Right lobe of liver (tissue), 6 donors: ENCODE measurements around the gene SPRYD3. TPM values are rescaled to one million over a fixed set of nuclear protein-coding genes. Genes with fewer than 3 reads are reported as not detected.
A peak's percentile ranks its signal among the peaks of the same experiment; 100 is the strongest.

Source experiments
- ATAC-seq, 4 donors: fragments of 200-7000 bp; cut with Tn5 transposase; one replicate each; pipeline ENCODE4 v1.9.1; 2020; ENCODE audit warnings: mild to moderate bottlenecking in 4 of 4, moderate library complexity in 4 of 4
- DNase-seq, 3 donors: peaks; one replicate each; pipeline ENCODE4 v3.0.0-alpha.2; 2020
- H3K27ac ChIP-seq, 3 donors: fragments of 200-600 bp; one replicate each; pipeline ENCODE4 v1.8.0; 2022
- H3K27me3 ChIP-seq, 2 donors: fragments of 200-600 bp; one replicate each; pipeline ENCODE4 v1.8.0; 2022
- H3K36me3 ChIP-seq, 4 donors: fragments of 200-600 bp; sonication (generic) in 1 of 4; one replicate each; pipeline versions ENCODE4 v1.5.1 to v1.8.0; 2017 to 2022; ENCODE audit warnings: control low read depth in 1 of 4
- H3K4me1 ChIP-seq, 4 donors: fragments of 200-600 bp; sonication (generic) in 1 of 4; one replicate each; pipeline versions ENCODE4 v1.5.1 to v1.8.0; 2017 to 2022; ENCODE audit warnings: control low read depth in 1 of 4
- H3K4me3 ChIP-seq, 3 donors: fragments of 200-600 bp; one replicate each; pipeline ENCODE4 v1.8.0; 2022
- H3K9me3 ChIP-seq, 4 donors: fragments of 200-600 bp; sonication (generic) in 1 of 4; one replicate each; pipeline versions ENCODE4 v1.5.1 to v1.8.0; 2017 to 2022; ENCODE audit warnings: control low read depth in 1 of 4
- POLR2A ChIP-seq: fragments of 450-650 bp; IDR thresholded peaks from one replicate; pipeline ENCODE4 v1.6.1; 2017; ENCODE audit warnings: antibody characterized with exemption, mild to moderate bottlenecking
- WGBS: methylation state at CpG from one replicate; pipeline ENCODE4 v1.1.6; 2018; ENCODE audit warnings: low coverage, low lambda C conversion rate; ENCODE audit not compliant: insufficient coverage; ENCODE audit errors: missing lambda C conversion rate; 5-methylcytosine and 5-hydroxymethylcytosine counted together
- intact Hi-C, 2 donors: fragments of 100-400 bp; cut with DNase I; formaldehyde crosslinking; loops; one replicate each; pipeline versions ENCODE4 v1.11.2 to v1.14.1; 2022
- total RNA-seq, 6 experiments: library from RNA; depleted of rRNA in 2 of 6; stranded (reverse); fragments of >200 nt in 2 of 6; fragmentation: NEBNext Ultra II Directional in 3 of 6; extraction: Animal tissue kit (Norgen Biotek cat#: 25700) in 3 of 6; gene quantifications; one replicate each; pipeline versions ENCODE4 v1.1.0 to v1.2.4, GENCODE V29; 2016 to 2023
- TF ChIP-seq, protein P1 (sequence below), 4 donors: fragments of 200-600 bp in 3 of 4; fragments of 450-650 bp in 1 of 4; IDR thresholded peaks; one replicate each; pipeline versions ENCODE4 v1.5.1 to v1.8.0; 2016 to 2022; ENCODE audit warnings: antibody characterized with exemption in 4 of 4, mild to moderate bottlenecking in 2 of 4
- donor health status: DM: no; HTN: yes; CAD: no.
- donor health status: DM: no; HTN: no; CAD: no.
- donor health status: DM: no; HTN: no; CAD: no.
- donor health status: DM: no; HTN: yes; CAD: no.
- donor health status: DM: no; HTN: yes; CAD: no.

Gene SPRYD3
- total RNA-seq, 6 experiments from 2014 or later, result 12.3 to 18.2 (median 14.4) TPM

GRCh38 chr12:53098354-53098981, 19.3 kb upstream of the SPRYD3 start:
- Histone ChIP-seq H3K27me3 (no peaks in the 10 kb centered on the region), H3K4me1 (peaks cover 0 to 33% (median 15%) of the 10 kb centered on the region in 4 donors), H3K36me3 (no peaks in the 10 kb centered on the region), H3K4me3 (peak overlapping the region in 2 of 3 donors; percentile 43 to 49), H3K9me3 (no peaks in the 10 kb centered on the region), H3K27ac (peak overlapping the region; percentile 24 to 47 (median 44))
- TF ChIP-seq POLR2A, result no peak
- TF ChIP-seq, protein P1, sequence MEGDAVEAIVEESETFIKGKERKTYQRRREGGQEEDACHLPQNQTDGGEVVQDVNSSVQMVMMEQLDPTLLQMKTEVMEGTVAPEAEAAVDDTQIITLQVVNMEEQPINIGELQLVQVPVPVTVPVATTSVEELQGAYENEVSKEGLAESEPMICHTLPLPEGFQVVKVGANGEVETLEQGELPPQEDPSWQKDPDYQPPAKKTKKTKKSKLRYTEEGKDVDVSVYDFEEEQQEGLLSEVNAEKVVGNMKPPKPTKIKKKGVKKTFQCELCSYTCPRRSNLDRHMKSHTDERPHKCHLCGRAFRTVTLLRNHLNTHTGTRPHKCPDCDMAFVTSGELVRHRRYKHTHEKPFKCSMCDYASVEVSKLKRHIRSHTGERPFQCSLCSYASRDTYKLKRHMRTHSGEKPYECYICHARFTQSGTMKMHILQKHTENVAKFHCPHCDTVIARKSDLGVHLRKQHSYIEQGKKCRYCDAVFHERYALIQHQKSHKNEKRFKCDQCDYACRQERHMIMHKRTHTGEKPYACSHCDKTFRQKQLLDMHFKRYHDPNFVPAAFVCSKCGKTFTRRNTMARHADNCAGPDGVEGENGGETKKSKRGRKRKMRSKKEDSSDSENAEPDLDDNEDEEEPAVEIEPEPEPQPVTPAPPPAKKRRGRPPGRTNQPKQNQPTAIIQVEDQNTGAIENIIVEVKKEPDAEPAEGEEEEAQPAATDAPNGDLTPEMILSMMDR (IDR thresholded peaks at IDR 0.05), result no peak
- intact Hi-C loops, result loop anchor here in 1 of 2 donors (5.0 kb wide), 1 partner anchor 36 kb away; no protein-coding TSS in a partner anchor
- ATAC-seq (no peak), DNase-seq (no peak)
- 53% methylated on average over 13 of the region's 13 CpGs for whole genome bisulfite sequencing

- TF ChIP-seq, protein P1 (IDR thresholded peaks at IDR 0.05), result peak in 1 of 4 donors; percentile 18
- no peak for TF ChIP-seq POLR2A
- H3K36me3 ChIP-seq, result no peaks in the 10 kb centered on the region
- DNase-seq, result peak in 2 of 3 donors; percentile 63 to 69
- H3K4me3 ChIP-seq, result peak within 1 kb of the TSS; percentile 30 to 49 (median 43)
- no peaks in the 10 kb centered on the region for H3K27me3 ChIP-seq
- H3K27ac ChIP-seq, result peak within 1 kb of the TSS; percentile 24 to 47 (median 44)
- whole genome bisulfite sequencing, result 0% methylated on average over 8 of the region's 51 CpGs
- H3K9me3 ChIP-seq, result no peaks in the 10 kb centered on the region
- peak; percentile 38 to 64 (median 54) for ATAC-seq
- intact Hi-C loops, result loop anchor here in 1 of 2 donors (5.0 kb wide), 1 partner anchor 35 kb away; no protein-coding TSS in a partner anchor
- peaks cover 0 to 26% (median 9%) of the 10 kb centered on the region in 4 donors for H3K4me1 ChIP-seq
These were observed 18.6 kb upstream of the SPRYD3 start, which contains the start of gene IGFBP6 for GRCh38 chr12:53097564-53098353. IGFBP6 (plus strand) TSS chr12:53097667; CDS start chr12:53097718, 51 bp downstream.

DNA sequence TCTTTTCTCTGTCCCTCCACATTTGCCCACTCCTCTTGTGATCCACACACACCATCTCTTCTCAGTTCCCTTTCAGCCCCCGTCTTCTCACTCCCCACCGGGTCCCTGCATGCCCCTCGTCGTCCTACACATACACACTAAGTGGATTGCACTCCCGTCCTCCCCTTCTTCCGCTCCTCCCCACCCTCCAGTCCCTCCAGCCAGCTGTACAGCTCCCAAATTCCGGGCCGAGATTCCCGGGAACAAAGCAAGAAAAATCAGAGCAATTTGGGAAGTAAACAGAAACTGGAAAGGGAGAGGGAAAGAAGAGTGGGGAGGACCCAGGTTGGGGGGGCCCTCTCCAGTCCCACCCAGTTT, 18.0 kb upstream of the SPRYD3 start:
- Histone ChIP-seq H3K27ac (peak overlapping the region; percentile 15 to 47 (median 44)), H3K36me3 (no peaks in the 10 kb centered on the region), H3K27me3 (no peaks in the 10 kb centered on the region), H3K9me3 (no peaks in the 10 kb centered on the region), H3K4me1 (peaks cover 0 to 20% (median 6%) of the 10 kb centered on the region in 4 donors), H3K4me3 (peak overlapping the region; percentile 30 to 49 (median 43))
- WGBS, result 2% methylated on average over 9 of the region's 9 CpGs
- peak in 2 of 4 donors; percentile 4 to 6 for ATAC-seq
- no peak for DNase-seq
- intact Hi-C loops, result loop anchor here in 1 of 2 donors (5.0 kb wide), 1 partner anchor 35 kb away; no protein-coding TSS in a partner anchor
- no peak for TF ChIP-seq POLR2A
- TF ChIP-seq, protein P1 (IDR thresholded peaks at IDR 0.05), result no peak

DNA sequence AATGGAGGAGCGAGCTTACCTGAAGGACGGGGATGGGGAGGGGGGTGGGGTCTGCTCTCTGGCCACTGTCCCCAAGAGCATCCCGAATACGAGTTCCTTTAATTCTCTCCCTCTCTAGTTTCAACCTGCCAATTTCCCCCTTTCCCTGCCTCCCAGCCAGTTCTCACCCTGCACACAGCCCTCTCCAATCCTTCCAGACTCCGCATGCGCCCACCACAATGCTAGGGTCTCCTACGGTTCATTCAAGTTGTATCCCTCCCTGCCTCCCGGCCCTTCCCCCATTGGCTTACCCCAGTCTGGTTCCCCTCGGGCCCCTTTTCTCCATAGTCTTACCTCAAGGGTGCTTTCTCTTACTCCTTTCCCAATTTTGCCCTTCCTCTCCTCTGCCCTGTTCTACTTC, 17.6 kb upstream of the SPRYD3 start:
- Histone ChIP-seq H3K27ac (peak overlapping the region in 2 of 3 donors; percentile 15 to 44), H3K9me3 (no peaks in the 10 kb centered on the region), H3K27me3 (no peaks in the 10 kb centered on the region), H3K4me3 (peak overlapping the region; percentile 30 to 49 (median 43)), H3K4me1 (peaks cover 0 to 16% (median 4%) of the 10 kb centered on the region in 4 donors), H3K36me3 (no peaks in the 10 kb centered on the region)
- DNase-seq (no peak), ATAC-seq (no peak)
- 49% methylated on average over 6 of the region's 9 CpGs for WGBS
- TF ChIP-seq, protein P1 (IDR thresholded peaks at IDR 0.05), result no peak
- no peak for TF ChIP-seq POLR2A
- intact Hi-C loops, result loop anchor here in 1 of 2 donors (5.0 kb wide), 1 partner anchor 34 kb away; no protein-coding TSS in a partner anchor
